GM13976 (cell line): ENCODE measurements around the gene ADAMTS14.
A peak's percentile ranks its signal among the peaks of the same experiment; 100 is the strongest.

ENCODE experiments used
- DNase-seq: peaks from one replicate; pipeline ENCODE4 v3.0.0; 2012; ENCODE audit warnings: low spot score
- CTCF ChIP-seq: IDR thresholded peaks from 2 replicates; pipeline ENCODE4 v1.5.1; 2012; ENCODE audit warnings: borderline replicate concordance, mild to moderate bottlenecking; ENCODE audit not compliant: insufficient read depth; ENCODE audit errors: extremely low read depth, missing control alignments, control extremely low read depth
- in situ Hi-C: fragments of 300-500 bp; cut with MboI; formaldehyde crosslinking; loops from one replicate; pipeline ENCODE4 v1.12.0; 2022; ENCODE audit warnings: low sequenced_read_pairs, mixed read lengths, inconsistent platforms; ENCODE audit not compliant: unreplicated experiment

ADAMTS14 gene

GRCh38 chr10:70782746-70783680 is 110.7 kb downstream of the ADAMTS14 start:
- no peak for TF ChIP-seq CTCF
- DNase-seq, result peak; percentile 11
- in situ Hi-C loops, result no loop called here

GRCh38 chr10:70784016-70784415 is 111.7 kb downstream of the ADAMTS14 start:
- in situ Hi-C loops, result no loop called here
- no peak for TF ChIP-seq CTCF
- DNase-seq, result no peak

- in situ Hi-C loops, result no loop called here
- TF ChIP-seq CTCF, result no peak
- peak; percentile 7 for DNase-seq
Measured at GRCh38 chr10:70784471-70784870, 112.2 kb downstream of the ADAMTS14 start.

- in situ Hi-C loops, result no loop called here
- DNase-seq, result no peak
- TF ChIP-seq CTCF, result no peak
Measured at GRCh38 chr10:70785190-70785589, 112.9 kb downstream of the ADAMTS14 start, which contains the start of gene TBATA. TSS of gene TBATA (minus strand) at chr10:70785377. CDS start at chr10:70783379, 1,998 bp downstream.

- no peak for DNase-seq
- in situ Hi-C loops, result no loop called here
- TF ChIP-seq CTCF, result no peak
Measured at GRCh38 chr10:70786799-70787415, 114.6 kb downstream of the ADAMTS14 start.

GRCh38 chr10:70791386-70792039 is 119.2 kb downstream of the ADAMTS14 start:
- in situ Hi-C loops, result no loop called here
- DNase-seq, result no peak
- TF ChIP-seq CTCF, result no peak
